DND-41 (cell line): ENCODE results near the gene NUDC.

Experiments
- ATAC-seq: fragments of 200-7000 bp; cut with Tn5 transposase; 3 replicates; pipeline ENCODE4 v1.9.1; 2021; ENCODE audit warnings: low read depth; ENCODE audit not compliant: insufficient read depth
- DNase-seq: peaks from one replicate; pipeline ENCODE4 v3.0.0-alpha.2; 2020
- H2AFZ ChIP-seq: 2 replicates; pipeline ENCODE4 v1.6.0; 2012; ENCODE audit warnings: low read depth, low read length
- H3K27ac ChIP-seq: 2 replicates; pipeline ENCODE4 v1.5.1; 2012; ENCODE audit warnings: low read length, inconsistent platforms
- H3K27me3 ChIP-seq: fragments of 200-600 bp; sonication (generic); 2 replicates; pipeline ENCODE4 v1.6.0; 2012; ENCODE audit warnings: low read length, mild to moderate bottlenecking, inconsistent platforms; ENCODE audit not compliant: insufficient read depth, poor library complexity
- H3K36me3 ChIP-seq: 2 replicates; pipeline ENCODE4 v1.5.1; 2012; ENCODE audit warnings: low read length, inconsistent platforms; ENCODE audit not compliant: insufficient read depth
- H3K4me1 ChIP-seq: 2 replicates; pipeline ENCODE4 v1.5.1; 2012; ENCODE audit warnings: mild to moderate bottlenecking, low read length; ENCODE audit not compliant: insufficient read depth
- H3K4me2 ChIP-seq: 2 replicates; pipeline ENCODE4 v1.6.0; 2012; ENCODE audit warnings: mild to moderate bottlenecking, moderate library complexity, low read length, inconsistent platforms; ENCODE audit not compliant: insufficient read depth
- H3K4me3 ChIP-seq, 2 experiments: fragments of 200-600 bp in 1 of 2; shearing (Covaris generic) in 1 of 2; 2 replicates each; pipeline ENCODE4 v1.5.1; 2012 to 2016; ENCODE audit warnings: inconsistent platforms in 2 of 2, low read length in 2 of 2, mild to moderate bottlenecking in 2 of 2, low read depth in 1 of 2, moderate library complexity in 1 of 2
- H3K79me2 ChIP-seq: 2 replicates; pipeline ENCODE4 v1.6.0; 2012; ENCODE audit warnings: low read length, inconsistent platforms; ENCODE audit not compliant: insufficient read depth
- H3K9ac ChIP-seq: 2 replicates; pipeline ENCODE4 v1.6.0; 2012; ENCODE audit warnings: low read depth, mild to moderate bottlenecking, inconsistent platforms, low read length, moderate library complexity
- H3K9me3 ChIP-seq: 2 replicates; pipeline ENCODE4 v1.5.1; 2012; ENCODE audit warnings: low read length, moderate library complexity, mild to moderate bottlenecking, inconsistent platforms; ENCODE audit not compliant: insufficient read depth, severe bottlenecking
- H4K20me1 ChIP-seq: 2 replicates; pipeline ENCODE4 v1.6.0; 2012; ENCODE audit warnings: low read length; ENCODE audit not compliant: insufficient read depth
- CTCF ChIP-seq: IDR thresholded peaks from 2 replicates; pipeline ENCODE4 v1.5.1; 2012; ENCODE audit warnings: borderline replicate concordance, low read length, moderate library complexity, mild to moderate bottlenecking; ENCODE audit not compliant: poor library complexity, severe bottlenecking; ENCODE audit errors: extremely low read depth
- EZH2 ChIP-seq: IDR thresholded peaks from 3 replicates; pipeline ENCODE4 v1.6.1; 2012; ENCODE audit warnings: borderline replicate concordance, low read depth, mild to moderate bottlenecking, moderate library complexity, low read length, inconsistent platforms; ENCODE audit not compliant: severe bottlenecking

Gene NUDC

GRCh38 chr1:26938659-26939025 is 17.1 kb downstream of the NUDC start:
- H3K9ac ChIP-seq, result no peak overlapping the region
- H2AFZ ChIP-seq, result no peak overlapping the region
- TF ChIP-seq EZH2 (no peak), CTCF (no peak)
- peaks cover 53% of the 10 kb centered on the region for H3K79me2 ChIP-seq
- no peaks in the 10 kb centered on the region for H3K9me3 ChIP-seq
- H3K4me1 ChIP-seq, result no peaks in the 10 kb centered on the region
- no peak for DNase-seq
- H3K27me3 ChIP-seq, result no peaks in the 10 kb centered on the region
- no peak overlapping the region for H3K4me2 ChIP-seq
- H3K4me3 ChIP-seq, result no peak overlapping the region
- peaks cover 74% of the 10 kb centered on the region for H3K36me3 ChIP-seq
- H4K20me1 ChIP-seq, result peaks cover 36% of the 10 kb centered on the region
- no peak overlapping the region for H3K27ac ChIP-seq
- no peak for ATAC-seq

- Histone ChIP-seq H3K4me1 (no peaks in the 10 kb centered on the region), H3K9ac (no peak overlapping the region), H3K4me3 (no peak overlapping the region), H3K36me3 (peaks cover 81% of the 10 kb centered on the region), H3K27ac (no peak overlapping the region), H3K79me2 (peaks cover 35% of the 10 kb centered on the region), H3K27me3 (no peaks in the 10 kb centered on the region), H3K4me2 (no peak overlapping the region), H2AFZ (no peak overlapping the region), H3K9me3 (no peaks in the 10 kb centered on the region), H4K20me1 (peaks cover 36% of the 10 kb centered on the region)
- ATAC-seq (no peak), DNase-seq (no peak)
- no peak for TF ChIP-seq CTCF
- no peak for TF ChIP-seq EZH2
Measured at GRCh38 chr1:26941311-26941710, 19.8 kb downstream of the NUDC start.

GRCh38 chr1:26942656-26943055 is 21.1 kb downstream of the NUDC start:
- Histone ChIP-seq H3K27me3 (no peaks in the 10 kb centered on the region), H3K4me2 (no peak overlapping the region), H3K36me3 (peaks cover 79% of the 10 kb centered on the region), H3K27ac (no peak overlapping the region), H3K4me1 (no peaks in the 10 kb centered on the region), H3K9ac (no peak overlapping the region), H3K4me3 (no peak overlapping the region), H3K9me3 (no peaks in the 10 kb centered on the region), H4K20me1 (peaks cover 25% of the 10 kb centered on the region), H2AFZ (no peak overlapping the region), H3K79me2 (peaks cover 23% of the 10 kb centered on the region)
- TF ChIP-seq EZH2, result no peak
- no peak for TF ChIP-seq CTCF
- ATAC-seq (no peak), DNase-seq (no peak)

GRCh38 chr1:26945138-26945537 is 23.6 kb downstream of the NUDC start:
- Histone ChIP-seq H3K36me3 (peaks cover 57% of the 10 kb centered on the region), H2AFZ (no peak overlapping the region), H3K4me2 (no peak overlapping the region)

More at GRCh38 chr1:26945138-26945537, 23.6 kb downstream of the NUDC start:
- Histone ChIP-seq H3K9me3 (no peaks in the 10 kb centered on the region), H3K9ac (no peak overlapping the region), H4K20me1 (peaks cover 3% of the 10 kb centered on the region; the same call in 1 of the 2 replicates), H3K79me2 (no peaks in the 10 kb centered on the region), H3K27ac (no peak overlapping the region), H3K27me3 (no peaks in the 10 kb centered on the region), H3K4me1 (no peaks in the 10 kb centered on the region), H3K4me3 (no peak overlapping the region)
- DNase-seq (no peak), ATAC-seq (no peak)
- no peak for TF ChIP-seq EZH2
- TF ChIP-seq CTCF, result no peak
